Retinal pigment epithelial cell (primary cell): Measurements from ENCODE around the gene KRT7.

Experiments
- DNase-seq: peaks from one replicate; pipeline ENCODE4 v3.0.0-alpha.2; 2010; ENCODE audit warnings: low read depth
- H3K4me3 ChIP-seq: 2 replicates; pipeline ENCODE4 v1.5.1; 2011; ENCODE audit warnings: mild to moderate bottlenecking, low read length, control low read depth, moderate library complexity
- CTCF ChIP-seq: conservative IDR thresholded peaks from 2 replicates; pipeline ENCODE4 v1.5.1; 2011; ENCODE audit warnings: low read depth, low read length, control low read depth, inconsistent platforms

Gene KRT7

GRCh38 chr12:52262286-52262685, 29.2 kb downstream of the KRT7 start:
- no peak for DNase-seq
- H3K4me3 ChIP-seq = no peak overlapping the region
- no peak for TF ChIP-seq CTCF

- TF ChIP-seq CTCF = no peak
- no peak overlapping the region for H3K4me3 ChIP-seq
- no peak for DNase-seq
Measured at GRCh38 chr12:52263761-52264434, 30.9 kb downstream of the KRT7 start.

GRCh38 chr12:52264435-52264825, 31.4 kb downstream of the KRT7 start:
- TF ChIP-seq CTCF = no peak
- no peak overlapping the region for H3K4me3 ChIP-seq
- DNase-seq = no peak

- TF ChIP-seq CTCF = no peak
- H3K4me3 ChIP-seq = no peak overlapping the region
- no peak for DNase-seq
Measured at GRCh38 chr12:52266514-52266913, 33.5 kb downstream of the KRT7 start.

GRCh38 chr12:52267266-52267665, 34.2 kb downstream of the KRT7 start:
- no peak overlapping the region for H3K4me3 ChIP-seq
- DNase-seq = no peak
- no peak for TF ChIP-seq CTCF

- no peak for TF ChIP-seq CTCF
- no peak for DNase-seq
Measured at GRCh38 chr12:52267699-52268098, 34.7 kb downstream of the KRT7 start.

GRCh38 chr12:52268212-52268611, 35.2 kb downstream of the KRT7 start:
- DNase-seq = no peak
- H3K4me3 ChIP-seq = no peak overlapping the region
- no peak for TF ChIP-seq CTCF

More at GRCh38 chr12:52267699-52268098, 34.7 kb downstream of the KRT7 start:
- no peak overlapping the region for H3K4me3 ChIP-seq
